K562 treated with DMSO at 1 percent for 48 hours (cell line): Measurements from ENCODE around the gene SMIM36. TPM values are rescaled to one million over a fixed set of nuclear protein-coding genes. Genes with fewer than 3 reads are reported as not detected.

Source experiments
- total RNA-seq: library from RNA; unstranded; fragments of 300-600 nt; gene quantifications from 2 replicates; pipeline ENCODE4 v1.2.3, GENCODE V29; 2022; ENCODE audit warnings: low replicate concordance; ENCODE audit errors: extremely low read depth

The SMIM36 gene
- total RNA-seq: not detected in 2 replicates

DNA sequence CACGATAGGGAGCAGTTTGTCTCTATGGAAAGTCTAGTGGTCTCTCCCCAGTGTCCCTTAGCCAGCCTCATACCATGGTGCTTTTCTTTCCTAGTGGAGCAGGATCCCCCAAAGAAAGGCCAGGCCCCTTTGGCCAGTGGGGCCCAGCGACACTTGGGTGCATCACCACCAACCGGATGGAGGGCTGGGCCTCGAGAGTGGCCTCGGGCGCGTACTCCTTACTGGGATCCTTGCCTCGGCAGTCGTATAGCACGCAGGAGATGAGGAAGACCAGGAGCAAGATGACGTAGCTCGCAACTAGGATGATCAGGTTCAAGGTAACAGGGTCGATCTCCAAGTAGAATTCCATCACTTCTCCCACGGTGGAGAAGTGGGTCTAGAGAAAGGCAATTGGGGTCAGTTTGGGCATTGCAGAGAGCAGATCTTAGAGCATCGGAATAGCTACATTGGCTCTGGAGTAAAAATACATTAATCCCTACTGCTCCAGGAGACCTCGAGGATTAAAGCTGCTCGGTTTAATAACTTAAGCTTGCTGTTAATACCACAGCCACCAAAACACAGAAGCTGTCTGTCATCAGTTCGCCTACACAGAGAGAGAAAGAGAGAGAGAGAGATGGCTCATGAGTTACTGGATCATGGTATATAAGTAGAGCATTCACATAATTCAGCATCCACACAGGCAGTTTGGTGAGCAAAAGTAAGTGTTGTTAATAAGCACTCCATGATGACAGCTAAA, at the start of gene SMIM36:
Gene SMIM36, minus strand, starts transcription at position 467 of the 736 bp plus-strand sequence.

DNA sequence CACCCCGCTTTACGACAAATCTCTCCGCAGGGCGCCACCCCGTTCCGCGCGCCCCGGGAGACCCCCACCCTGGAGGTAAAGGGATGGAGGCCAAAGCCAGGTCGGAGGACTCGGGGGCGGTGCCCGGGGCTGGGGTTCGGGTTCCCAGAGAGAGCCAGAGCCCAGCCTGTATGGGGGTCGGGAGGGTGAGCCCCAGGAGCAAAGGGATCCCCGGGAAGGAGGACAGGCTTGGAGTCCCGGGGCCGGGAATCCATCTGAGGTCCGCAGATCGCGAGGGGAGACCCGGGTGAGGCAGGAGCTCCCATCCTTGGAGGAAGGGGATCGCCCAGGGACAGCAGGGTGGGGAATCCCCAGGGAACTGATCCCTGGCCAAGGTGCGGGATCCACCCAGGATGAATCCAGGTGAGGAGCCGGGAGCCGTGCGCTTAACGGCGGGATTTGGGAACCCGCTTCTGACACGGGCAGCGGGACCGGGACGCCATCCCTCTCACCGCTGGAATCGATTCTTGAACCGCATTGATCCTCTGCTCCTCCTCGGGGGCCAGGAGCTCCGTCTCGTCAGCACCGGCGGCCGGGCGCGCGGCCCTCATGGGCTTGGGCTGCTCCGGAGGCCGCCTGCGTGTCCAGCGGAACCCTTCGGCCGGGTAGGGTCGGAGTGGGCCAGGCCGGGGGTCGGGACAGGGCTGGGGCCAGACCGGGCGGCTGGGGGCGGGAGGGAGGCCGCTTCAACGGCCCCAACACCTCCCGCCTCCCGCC, 89.9 kb downstream of the SMIM36 start, which contains the start of gene MMD:
Gene MMD, minus strand, starts transcription at position 657 of the 756 bp plus-strand sequence. Its CDS starts 140 bp downstream, at position 517.

Other genes with a start within 250 kb of the SMIM36 start
- gene HLF, start 246.5 kb downstream of the SMIM36 start, total RNA-seq: not detected in 2 replicates
- not detected in 2 replicates for gene MMD, start 89.6 kb downstream of the SMIM36 start, total RNA-seq
- not detected in 2 replicates for gene TMEM100, start 211.4 kb upstream of the SMIM36 start, total RNA-seq
- gene PCTP, start 239.6 kb upstream of the SMIM36 start, total RNA-seq: not detected in 2 replicates